Stimulated activated naive CD4-positive, alpha-beta T cell (primary cell): ENCODE measurements around the gene SMURF2.
"Not testable (repeated sequence)": the region's sequence is repeated elsewhere in the genome, so short reads cannot be mapped to it uniquely, and the experiment has no call there.

Source experiments
- DNase-seq, 6 experiments: peaks; one replicate each; lab custom pipeline; 2025; lab: John Stamatoyannopoulos, UW

SMURF2 gene

DNA sequence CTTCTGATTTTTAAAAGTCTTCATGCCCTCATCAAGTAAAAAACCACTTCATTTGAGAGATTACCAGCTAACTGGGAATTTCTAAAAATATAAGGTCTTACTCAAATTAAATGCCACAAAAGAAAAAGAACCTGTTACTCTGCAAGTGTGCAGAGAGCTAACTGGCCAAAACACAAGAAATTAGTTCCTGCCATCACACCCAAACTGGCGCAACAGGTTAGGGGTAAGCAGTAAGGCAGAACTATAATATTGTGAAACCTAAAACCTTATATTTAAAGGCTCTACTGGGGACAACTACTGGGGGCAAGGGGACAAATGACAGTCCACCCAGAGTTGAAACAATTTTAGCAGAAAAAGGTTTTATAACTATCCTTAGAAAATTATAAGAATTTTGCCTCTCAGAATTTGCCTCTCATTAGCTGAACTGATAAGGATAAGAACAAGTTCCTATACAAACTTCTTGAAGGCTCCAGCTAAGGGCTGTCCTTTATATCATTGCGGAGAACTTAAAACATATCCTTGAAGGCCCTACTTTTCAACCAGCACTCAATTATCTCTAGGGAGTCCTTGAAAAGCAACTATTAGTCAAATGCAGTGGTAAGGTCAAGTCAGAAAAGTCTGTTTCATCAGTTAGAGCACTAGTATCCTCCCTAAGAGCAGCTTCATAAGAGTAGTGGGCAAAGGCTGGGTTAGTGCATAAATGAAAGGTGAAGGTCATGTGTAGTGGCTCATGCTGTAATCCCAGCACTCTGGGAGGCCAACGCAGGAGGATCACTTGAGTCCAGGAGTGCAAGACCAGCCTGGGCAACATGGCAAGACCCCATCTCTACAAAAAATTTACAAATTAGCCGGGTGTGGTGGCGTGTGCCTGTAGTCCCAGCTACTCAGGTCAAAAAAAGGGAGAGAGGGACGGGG is 31.5 kb downstream of the SMURF2 start:
- DNase-seq = no peak

DNA sequence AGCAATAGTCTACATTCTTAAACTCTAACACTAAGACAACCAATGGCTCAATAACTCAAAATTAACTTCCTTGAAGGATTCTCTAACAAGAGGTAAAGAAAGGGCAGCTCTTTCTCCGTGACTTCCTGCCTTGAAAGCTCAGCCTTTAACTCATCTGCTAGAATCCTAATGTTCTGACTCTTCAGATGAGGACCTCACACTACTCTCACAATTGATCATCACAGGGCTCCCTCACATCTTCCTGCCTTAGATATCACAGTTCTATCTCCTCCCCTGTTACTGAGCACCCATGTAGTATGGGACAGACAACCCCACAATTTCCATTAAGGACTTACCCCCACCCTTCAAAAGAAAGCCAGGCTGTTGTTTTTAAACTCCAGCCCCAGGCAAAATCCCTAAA is 33.5 kb downstream of the SMURF2 start:
- peak in 1 of 6 experiments; percentile 9 for DNase-seq

DNA sequence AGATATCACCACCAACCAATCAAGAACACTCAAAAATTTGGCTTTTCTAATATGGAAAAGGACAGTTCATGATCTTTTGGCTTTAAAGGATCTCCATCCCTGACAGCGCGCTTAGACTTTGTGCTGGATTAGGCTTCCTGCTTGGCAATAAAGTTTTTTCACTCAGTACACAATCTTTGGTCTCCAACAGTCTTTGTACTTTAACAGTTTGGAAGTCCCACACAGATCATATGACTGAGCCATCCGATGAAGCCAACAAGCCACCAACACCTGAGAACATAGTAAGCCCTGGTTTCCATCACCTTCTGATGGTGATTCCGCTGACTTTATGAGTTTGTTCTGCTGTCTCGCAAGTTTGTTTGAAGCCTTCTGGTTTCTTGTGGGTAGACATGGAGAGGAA is 34.3 kb downstream of the SMURF2 start:
- DNase-seq = no peak

DNA sequence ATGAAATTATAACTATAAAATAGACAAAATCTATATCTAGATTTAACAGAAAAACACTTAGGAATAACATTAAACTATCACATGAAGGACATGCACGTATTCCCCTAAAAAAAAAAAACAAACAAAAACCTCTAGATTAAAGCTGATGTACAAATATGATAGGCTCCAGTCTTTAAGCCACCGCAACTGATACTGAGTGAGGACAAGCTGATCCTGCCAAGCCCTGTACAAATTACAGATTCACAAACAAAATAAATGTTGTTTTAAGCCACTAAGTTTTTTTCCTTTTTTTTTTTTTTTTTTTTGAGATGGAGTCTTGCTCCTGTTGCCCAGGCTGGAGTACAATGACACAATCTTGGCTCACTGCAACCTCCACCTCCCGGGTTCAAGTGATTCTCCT is 35.3 kb downstream of the SMURF2 start:
- no peak for DNase-seq

DNA sequence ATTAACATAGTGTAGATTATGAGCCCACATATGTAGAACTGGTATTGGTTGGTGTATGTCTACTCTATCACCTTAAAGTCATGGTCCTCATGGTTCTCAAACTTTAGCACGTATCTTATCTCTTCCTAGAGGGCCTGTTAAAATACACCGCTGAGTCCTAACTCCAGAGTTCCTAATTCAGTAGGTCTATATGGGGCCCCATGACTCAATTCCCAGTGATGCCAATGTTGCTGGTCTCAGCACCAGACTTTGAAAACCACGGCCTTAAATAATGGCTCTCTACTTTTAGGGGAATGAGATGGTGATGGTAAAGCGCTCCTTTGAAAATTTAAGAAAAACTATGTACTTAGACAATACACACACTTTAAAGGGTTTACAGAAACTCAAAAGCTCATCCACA is 36.6 kb downstream of the SMURF2 start:
- DNase-seq = no peak

DNA sequence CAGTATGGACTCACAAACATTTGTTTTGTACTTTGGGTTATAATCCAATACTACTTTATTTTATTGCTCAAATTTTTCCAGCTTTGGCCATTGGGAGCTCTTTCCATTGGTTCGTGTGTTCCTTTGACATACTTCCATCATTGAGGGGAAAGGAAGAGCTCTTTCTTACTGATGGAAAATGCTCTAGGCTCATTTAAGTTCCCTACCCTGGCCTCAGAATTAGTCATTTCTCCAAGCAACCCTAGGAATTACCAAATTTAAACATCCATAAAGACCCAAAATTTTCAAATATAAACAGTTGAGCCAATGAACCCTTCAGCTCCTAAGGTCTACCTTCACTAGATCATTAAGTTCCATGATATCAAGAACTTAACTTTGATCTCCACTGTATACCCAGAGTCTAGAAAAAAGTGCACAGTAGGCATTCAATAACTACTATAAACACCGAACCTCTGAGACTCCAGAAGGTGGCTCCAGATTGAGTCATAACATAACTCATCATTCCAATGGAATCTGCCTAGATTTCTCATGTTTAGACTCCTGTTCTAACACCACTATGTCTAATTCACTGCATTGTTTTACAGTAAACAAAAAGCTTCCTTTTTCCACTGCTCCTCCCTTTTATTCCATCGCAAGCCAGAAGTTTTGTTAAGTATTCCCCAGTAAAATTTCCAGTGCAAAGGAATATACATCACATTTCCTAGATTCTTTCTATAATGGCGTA is 39.0 kb downstream of the SMURF2 start:
- DNase-seq = no peak

DNA sequence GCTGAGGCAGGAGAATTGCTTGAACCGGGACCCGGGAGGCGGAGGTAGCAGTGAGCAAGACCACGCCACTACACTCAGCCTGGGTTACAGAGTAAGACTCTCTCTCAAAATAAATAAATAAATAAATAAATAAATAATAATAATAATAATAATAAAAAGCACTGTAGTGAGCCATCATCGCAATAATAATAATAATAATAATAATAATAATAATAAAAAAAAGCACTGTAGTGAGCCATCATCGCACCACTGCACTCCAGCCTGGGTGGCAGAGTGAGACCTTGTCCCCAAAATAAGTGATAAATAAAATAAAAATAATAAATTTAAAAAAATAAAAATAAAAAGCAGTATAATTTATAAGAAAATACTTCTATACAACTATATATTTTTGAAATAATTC is 40.3 kb downstream of the SMURF2 start:
- no peak for DNase-seq

DNA sequence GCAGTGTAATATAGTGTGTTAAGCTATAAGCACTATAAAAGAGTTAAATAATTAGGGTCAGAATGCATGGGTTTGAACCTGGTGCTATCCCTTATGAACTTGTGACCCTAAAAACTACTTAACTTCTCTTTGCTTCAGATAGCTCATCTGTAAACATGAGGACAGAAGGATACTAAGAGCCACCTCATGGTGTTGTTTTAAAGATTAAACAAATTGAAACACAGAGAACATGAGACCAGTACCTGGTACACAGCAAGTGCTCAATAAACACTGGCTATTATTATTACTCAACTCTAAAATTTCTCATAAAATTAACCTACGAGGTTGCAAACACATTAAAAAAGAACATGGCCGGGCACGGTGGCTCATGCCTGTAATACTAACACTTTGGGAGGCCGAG is 43.3 kb downstream of the SMURF2 start:
- DNase-seq = no peak

DNA sequence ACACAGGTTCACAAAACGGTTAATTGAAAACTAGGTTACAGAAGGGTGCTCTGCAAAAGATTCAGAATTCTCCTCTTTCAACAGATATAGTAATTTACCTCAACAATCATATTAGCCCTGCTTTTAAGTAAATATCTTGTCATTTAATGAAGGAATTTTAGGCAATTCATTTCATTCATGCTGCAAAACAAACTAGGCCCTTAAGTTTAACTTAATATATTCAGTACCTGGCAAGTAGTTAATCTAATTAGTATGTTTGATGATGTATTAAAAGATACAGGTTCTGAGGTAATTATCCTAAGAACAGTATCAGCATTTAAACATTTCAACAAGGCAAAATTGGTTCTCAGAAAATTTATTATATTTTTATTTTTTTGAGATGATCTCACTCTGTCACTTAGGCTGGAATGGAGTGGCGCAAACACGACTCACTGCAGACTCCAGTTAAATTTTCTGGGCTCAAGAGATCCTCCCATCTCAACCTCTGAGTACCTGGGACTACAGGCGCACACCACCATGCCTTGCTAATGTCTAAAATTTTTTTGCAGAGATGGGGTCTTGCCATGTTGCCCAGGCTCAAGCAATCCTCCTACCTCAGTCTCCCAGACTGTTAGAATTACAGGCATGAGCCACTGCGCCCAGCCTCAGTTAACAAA is 44.9 kb downstream of the SMURF2 start:
- DNase-seq = no peak

DNA sequence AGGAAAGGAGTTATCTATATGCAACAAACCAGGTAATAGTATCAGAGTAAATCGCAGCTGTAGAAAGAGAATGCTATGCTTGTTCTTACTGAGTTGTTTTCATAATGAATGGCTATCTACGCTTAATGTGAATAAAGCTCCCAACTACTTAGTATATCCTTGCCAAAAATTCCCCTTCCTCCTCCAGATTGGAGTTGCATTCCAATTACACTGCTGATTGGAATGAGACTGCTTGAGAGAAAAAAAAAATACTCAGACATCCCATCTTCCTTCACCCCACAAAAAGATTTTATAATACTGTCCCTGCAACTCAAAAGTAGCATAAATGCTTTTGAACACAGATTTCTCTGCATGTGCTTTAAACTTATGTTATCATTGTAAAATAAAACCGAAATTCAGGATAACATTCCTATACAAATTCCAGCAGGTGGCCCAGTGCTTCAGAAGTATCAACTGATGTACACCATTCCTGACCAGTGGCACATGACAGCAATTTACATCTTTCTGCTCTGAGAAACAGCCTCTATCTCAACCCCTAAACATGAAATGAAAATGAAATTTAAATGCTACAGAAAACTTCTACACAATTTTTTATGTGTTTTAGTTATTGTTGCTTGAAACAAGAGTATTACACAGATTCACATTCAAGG is 47.0 kb downstream of the SMURF2 start:
- no peak for DNase-seq

DNA sequence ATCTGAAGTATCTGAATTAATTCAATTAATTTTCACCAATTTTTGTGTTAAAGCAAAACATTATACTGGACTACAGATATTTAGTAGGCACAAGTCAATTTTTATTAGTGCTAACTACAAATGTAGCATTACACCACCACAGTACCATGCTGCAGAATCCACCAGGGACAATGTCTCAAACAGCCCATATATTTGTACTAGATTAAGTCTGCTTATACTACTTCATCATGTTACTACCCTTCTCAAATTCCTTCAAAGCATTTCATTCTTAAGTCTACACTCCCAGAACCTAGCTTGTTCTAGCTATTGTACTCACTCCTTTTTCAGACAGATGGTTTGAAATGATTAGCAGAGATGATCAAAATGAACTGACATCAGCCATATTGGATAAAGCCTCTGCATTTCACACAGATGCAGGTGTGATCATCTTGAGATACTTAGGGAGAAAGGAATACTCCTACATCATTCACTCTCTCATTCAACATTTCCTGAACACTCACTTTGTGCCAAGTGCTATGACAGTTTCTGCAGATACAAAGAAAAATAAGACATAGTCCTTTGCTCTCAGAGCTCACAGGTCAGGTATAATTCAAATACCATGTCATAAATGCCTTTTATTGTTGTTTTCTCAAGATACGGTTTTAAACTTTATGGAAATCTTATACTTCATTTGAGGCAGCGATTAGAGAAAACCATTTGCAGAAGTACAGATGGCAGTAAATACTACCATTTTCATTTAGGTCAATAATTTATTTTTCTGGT is 47.7 kb downstream of the SMURF2 start:
- no peak for DNase-seq

DNA sequence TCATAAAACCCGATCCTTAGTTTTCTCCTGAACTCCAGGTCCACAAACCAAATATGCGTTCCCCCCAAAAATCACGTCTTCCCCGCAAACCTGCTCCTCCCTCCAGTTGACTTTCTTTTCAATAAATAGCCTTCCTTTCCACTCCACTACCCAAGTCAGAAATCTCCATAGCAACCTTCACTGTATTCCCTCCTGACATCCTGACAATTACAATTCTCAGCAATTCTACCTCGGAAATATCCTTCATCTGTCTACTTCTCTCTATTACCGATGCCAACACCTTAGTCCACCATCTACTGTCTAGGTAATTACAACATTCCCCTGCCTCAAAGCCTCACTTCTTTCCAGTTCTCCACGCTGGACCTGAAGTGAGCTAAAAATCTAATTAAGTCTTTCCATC is 50.7 kb downstream of the SMURF2 start:
- no peak for DNase-seq

DNA sequence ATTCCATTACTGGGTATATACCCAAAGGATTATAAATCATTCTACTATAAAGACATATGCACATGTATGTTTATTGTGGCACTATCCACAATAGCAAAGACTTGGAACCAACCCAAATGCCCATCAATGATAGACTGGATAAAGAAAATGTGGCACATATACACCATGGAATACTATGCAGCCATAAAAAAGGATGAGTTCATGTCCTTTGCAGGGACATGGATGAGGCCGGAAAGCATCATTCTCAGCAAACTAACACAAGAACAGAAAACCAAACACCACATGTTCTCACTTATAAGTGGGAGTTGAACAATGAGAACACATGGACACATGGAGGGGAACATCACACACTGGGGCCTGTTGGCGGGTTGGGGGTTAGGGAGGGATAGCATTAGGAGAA is 51.9 kb downstream of the SMURF2 start:
- DNase-seq = not testable (repeated sequence)

DNA sequence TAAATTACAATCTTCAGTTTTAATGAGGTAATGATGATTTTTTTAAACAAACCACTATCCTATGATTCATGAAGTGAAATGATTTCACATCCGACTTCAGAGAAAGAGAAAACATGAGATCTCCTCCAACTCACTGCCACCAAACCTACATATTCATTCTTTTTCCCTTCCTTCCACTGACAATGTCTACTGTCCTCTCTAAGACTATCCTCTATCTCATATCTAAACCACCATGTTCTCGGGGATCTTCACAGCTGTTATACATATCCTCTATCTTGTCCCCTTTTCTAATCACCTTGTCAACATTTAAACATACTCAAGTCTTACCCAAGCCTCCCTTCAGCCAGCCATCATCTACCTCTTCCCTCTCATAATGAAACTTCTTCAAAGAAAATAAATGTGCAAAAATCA is 53.5 kb downstream of the SMURF2 start:
- DNase-seq = no peak

DNA sequence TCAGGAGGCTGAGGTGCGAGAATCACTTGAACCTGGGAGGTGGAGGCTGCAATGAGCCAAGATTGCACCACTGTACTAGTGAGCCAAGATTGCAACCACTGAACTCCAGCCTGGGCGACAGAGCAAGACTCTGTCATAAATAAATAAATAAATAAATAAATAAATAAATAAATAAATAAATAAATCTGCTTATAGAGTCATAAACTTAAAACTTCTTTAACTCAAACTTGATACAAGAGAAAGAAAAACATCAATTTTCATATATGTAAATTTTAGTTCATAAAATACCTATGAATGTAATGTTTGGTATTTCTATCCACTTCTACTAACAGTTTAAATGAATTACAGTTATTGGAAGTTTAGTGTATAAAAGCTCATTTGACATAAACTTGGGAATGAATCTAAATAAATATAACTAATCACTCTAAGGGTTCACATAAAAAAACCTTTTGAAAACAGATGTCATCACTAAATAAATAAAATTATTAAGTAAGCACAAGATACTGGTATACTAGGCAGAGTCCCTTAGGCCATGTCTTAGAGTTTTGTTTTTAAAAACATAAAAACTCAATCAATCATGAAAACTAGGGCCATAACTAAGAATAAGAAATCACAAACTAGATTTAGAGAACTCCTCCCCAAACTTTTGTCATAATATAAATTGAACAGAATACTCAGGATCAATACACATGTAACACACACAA is 54.1 kb downstream of the SMURF2 start:
- no peak for DNase-seq

DNA sequence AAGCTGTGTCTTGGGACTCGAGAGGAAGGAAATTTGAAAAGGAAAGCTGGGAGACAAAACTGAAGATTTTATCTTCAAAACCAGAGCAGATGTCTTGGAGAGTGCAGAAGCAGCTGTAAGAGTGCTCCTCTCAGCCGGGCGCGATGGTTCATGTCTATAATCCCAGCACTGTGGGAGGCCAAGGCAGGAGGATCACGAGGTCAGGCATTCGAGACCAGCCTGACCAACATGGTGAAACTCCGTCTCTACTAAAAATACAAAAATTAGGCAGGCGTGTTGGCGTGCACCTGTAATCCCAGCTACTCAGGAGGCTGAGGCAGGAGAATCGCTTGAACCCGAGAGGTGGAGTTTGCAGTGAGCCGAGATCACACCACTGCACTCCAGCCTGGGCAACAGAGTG is 57.6 kb downstream of the SMURF2 start:
- DNase-seq = not testable (repeated sequence)

DNA sequence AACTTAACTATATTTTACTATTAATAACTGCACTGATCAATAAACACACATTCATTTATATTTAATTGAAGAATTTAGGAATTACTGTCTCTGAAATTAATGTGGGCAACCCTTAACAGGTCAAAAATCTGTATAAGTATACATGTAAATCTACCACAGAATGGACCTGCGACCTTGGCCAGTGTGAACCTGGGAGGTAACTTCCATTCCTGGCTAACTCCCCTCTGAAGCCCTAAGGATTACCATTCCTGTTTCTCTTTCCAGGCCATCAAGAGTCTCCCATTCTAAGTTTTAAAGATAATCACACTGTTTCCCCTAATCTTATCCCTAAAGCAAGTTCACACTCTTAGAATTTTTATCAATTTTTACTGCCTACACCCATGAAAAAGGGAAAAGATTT is 58.1 kb downstream of the SMURF2 start:
- DNase-seq = no peak

DNA sequence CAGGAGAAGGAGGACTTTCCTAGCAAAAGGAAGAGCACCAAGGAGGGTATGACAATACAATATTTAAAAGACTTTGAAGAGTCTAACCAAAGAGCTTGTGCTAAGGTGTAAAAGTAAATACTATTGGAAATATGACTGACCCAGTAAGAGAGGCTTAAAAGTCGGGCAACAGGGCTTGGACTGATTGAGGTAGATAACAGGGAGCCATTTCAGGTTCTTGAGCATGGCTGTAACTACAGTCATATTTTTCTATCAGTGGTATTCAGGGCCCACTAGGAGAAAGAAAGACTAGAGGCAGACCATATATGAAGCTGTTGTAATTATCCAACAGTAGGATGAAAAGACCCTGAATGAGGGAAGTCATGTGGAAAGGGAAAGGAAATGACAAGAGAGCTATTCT is 62.3 kb downstream of the SMURF2 start:
- DNase-seq = no peak

DNA sequence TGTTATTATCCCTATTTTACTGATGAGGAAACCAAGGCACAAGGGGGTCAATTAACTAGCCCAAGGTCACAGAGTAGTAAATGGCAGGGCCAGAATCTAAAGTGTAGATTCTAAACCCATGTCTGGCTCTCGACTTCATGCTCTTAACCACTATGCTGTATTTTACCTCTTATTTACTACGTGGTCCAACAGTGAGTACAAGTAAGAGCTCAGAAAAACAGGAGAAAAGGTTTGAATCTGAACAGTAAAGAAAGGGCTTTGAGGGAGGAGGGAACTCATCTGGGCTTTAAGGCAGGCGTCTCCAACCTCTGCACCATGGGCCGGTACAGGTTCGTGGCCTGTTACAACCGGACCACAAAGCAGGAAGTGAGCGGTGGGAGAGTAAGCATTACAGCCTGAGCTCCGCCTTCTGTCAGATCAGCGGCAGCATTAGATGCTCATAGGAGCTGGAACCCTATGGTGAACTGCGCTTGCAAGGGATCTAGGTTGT is 62.9 kb downstream of the SMURF2 start:
- peak; percentile 5 to 36 (median 20) for DNase-seq

DNA sequence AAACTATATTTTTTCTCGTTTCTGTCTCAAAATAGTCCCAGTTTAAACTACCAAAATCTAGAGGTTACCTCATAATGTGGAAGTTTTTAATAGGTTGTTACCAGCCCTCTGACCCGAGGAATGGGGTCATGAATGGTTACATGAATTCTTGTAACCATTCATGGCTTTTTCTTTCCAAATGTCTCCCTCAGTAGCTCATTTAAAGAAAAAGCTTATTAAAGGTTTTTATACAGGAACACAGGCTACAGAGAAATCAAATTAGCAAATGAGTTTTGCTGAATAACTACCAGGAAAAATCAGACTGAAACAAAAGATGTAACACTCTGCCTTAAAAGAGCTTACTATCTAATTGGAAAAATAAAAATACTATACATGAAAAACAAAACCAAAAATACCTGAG is 63.4 kb downstream of the SMURF2 start:
- no peak for DNase-seq

DNA sequence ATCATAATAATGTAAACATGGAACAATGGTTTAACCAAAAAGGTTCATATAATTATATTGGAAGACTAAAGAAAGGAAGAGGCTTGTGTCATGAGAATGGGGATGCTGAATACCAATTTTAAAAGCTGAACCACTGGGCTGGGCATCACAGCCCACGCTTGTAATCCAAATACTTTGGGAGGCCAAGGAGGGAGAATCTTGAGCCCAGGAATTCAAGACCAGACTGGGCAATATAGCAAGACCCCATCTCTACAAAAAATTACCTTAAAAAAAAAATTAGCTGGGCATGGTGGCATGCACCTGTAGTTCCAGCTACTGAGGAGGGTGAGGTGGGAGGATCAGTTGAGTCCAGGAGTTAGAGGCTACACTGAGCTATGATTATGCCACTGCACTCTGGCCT is 65.1 kb downstream of the SMURF2 start:
- DNase-seq = no peak
